Astrocyte of the cerebellum (primary cell): Measurements from ENCODE around the gene RAB3IP.
"Not testable (repeated sequence)": the region's sequence is repeated elsewhere in the genome, so short reads cannot be mapped to it uniquely, and the experiment has no call there.

Experiments used
- DNase-seq: peaks from one replicate; pipeline ENCODE4 v3.0.0-alpha.2; 2011; ENCODE audit warnings: low read depth
- H3K4me3 ChIP-seq: 2 replicates; pipeline ENCODE4 v1.5.1; 2011; ENCODE audit warnings: mild to moderate bottlenecking, low read depth, low read length, moderate library complexity
- CTCF ChIP-seq: IDR thresholded peaks from 2 replicates; pipeline ENCODE4 v1.5.1; 2012; ENCODE audit warnings: low read length, low read depth, moderate library complexity, mild to moderate bottlenecking; ENCODE audit errors: missing control alignments
- in situ Hi-C: cut with HindIII; loops from 2 replicates; pipeline ENCODE4 v1.10.0; 2017; ENCODE audit warnings: low sequenced_read_pairs

Gene RAB3IP

GRCh38 chr12:69840727-69841126 is 102.1 kb downstream of the RAB3IP start:
- DNase-seq: no peak
- in situ Hi-C loops: no loop called here
- H3K4me3 ChIP-seq: no peak overlapping the region
- no peak for TF ChIP-seq CTCF

GRCh38 chr12:69843608-69844007 is 104.9 kb downstream of the RAB3IP start:
- no peak for DNase-seq
- H3K4me3 ChIP-seq: no peak overlapping the region
- in situ Hi-C loops: no loop called here
- TF ChIP-seq CTCF: no peak

- in situ Hi-C loops: no loop called here
- H3K4me3 ChIP-seq: no peak overlapping the region
- TF ChIP-seq CTCF: no peak
- no peak for DNase-seq
Measured at GRCh38 chr12:69844416-69844815, 105.8 kb downstream of the RAB3IP start.

GRCh38 chr12:69844836-69845235 is 106.2 kb downstream of the RAB3IP start:
- no peak for DNase-seq
- H3K4me3 ChIP-seq: no peak overlapping the region
- in situ Hi-C loops: no loop called here
- no peak for TF ChIP-seq CTCF

- H3K4me3 ChIP-seq: no peak overlapping the region
- TF ChIP-seq CTCF: no peak
- DNase-seq: no peak
- in situ Hi-C loops: no loop called here
Measured at GRCh38 chr12:69846976-69847375, 108.3 kb downstream of the RAB3IP start.

- H3K4me3 ChIP-seq: no peak overlapping the region
- no peak for TF ChIP-seq CTCF
- in situ Hi-C loops: no loop called here
- DNase-seq: peak; percentile 42
Measured at GRCh38 chr12:69851976-69852375, 113.3 kb downstream of the RAB3IP start.

GRCh38 chr12:69853176-69853961 is 114.7 kb downstream of the RAB3IP start:
- in situ Hi-C loops, H3K4me3 ChIP-seq, DNase-seq: not testable (repeated sequence)
